K562 (cell line): Measurements from ENCODE around the gene PLCB3. TPM values are rescaled to one million over a fixed set of nuclear protein-coding genes. Genes with fewer than 3 reads are reported as not detected.

Source experiments
- BMI1 ChIP-seq: fragments of 150-350 bp; IDR thresholded peaks from 2 replicates; pipeline ENCODE4 v1.6.1; 2014; ENCODE audit warnings: low read length
- FOXM1 ChIP-seq, 2 experiments: fragments of 450-650 bp in 1 of 2; sonication (generic) in 1 of 2; formaldehyde crosslinking in 1 of 2; IDR thresholded peaks; 2 replicates each; pipeline versions ENCODE4 v1.6.1 to v1.9.0; 2017 to 2022; ENCODE audit warnings: low read depth in 2 of 2, mild to moderate bottlenecking in 2 of 2, missing genetic modification reagents in 1 of 2, moderate library complexity in 1 of 2
- MAFG ChIP-seq: fragments of 450-650 bp; conservative IDR thresholded peaks from 2 replicates; pipeline ENCODE4 v1.6.1; 2016; ENCODE audit warnings: missing genetic modification characterization, missing compliant biosample characterization
- MCM3 ChIP-seq: fragments of 450-650 bp; IDR thresholded peaks from 2 replicates; pipeline ENCODE4 v1.6.1; 2016
- POLR2AphosphoS5 ChIP-seq: IDR thresholded peaks from 2 replicates; pipeline ENCODE4 v1.6.1; 2011; ENCODE audit warnings: mild to moderate bottlenecking, low read depth, low read length, moderate library complexity; ENCODE audit not compliant: control insufficient read depth, insufficient read depth
- RBM22 ChIP-seq: fragments of 200-400 bp; formaldehyde crosslinking; IDR thresholded peaks from 2 replicates; pipeline ENCODE4 v1.6.1; 2018; ENCODE audit warnings: low read length, low read depth; ENCODE audit not compliant: poor library complexity, severe bottlenecking
- SMAD2 ChIP-seq: fragments of 150-350 bp; IDR thresholded peaks from 2 replicates; pipeline ENCODE4 v1.6.1; 2014; ENCODE audit warnings: low read depth, mild to moderate bottlenecking, low read length
- SNIP1 ChIP-seq: fragments of 450-650 bp; IDR thresholded peaks from 2 replicates; pipeline ENCODE4 v1.7.1; 2017; ENCODE audit warnings: low read depth, mild to moderate bottlenecking
- TFAM ChIP-seq: fragments of 250-450 bp; sonication (Bioruptor Pico); conservative IDR thresholded peaks from 2 replicates; pipeline ENCODE4 v1.5.0; 2021; ENCODE audit warnings: mild to moderate bottlenecking, moderate library complexity
- THRAP3 ChIP-seq: fragments of 450-650 bp; IDR thresholded peaks from 2 replicates; pipeline ENCODE4 v1.6.1; 2016; ENCODE audit warnings: mild to moderate bottlenecking, inconsistent platforms, borderline replicate concordance
- ZBTB8A ChIP-seq: fragments of 450-650 bp; IDR thresholded peaks from 2 replicates; pipeline ENCODE4 v1.6.1; 2018; ENCODE audit warnings: mild to moderate bottlenecking, moderate library complexity; ENCODE audit not compliant: partially characterized antibody
- ZFPM2 ChIP-seq: fragments of 250-450 bp; sonication (Bioruptor Pico); IDR thresholded peaks from 2 replicates; pipeline ENCODE4 v1.5.1; 2022; ENCODE audit warnings: mild to moderate bottlenecking
- ZNF143 ChIP-seq: sonication (generic); formaldehyde crosslinking; IDR thresholded peaks from 2 replicates; pipeline ENCODE4 v1.9.0; 2022; ENCODE audit warnings: mild to moderate bottlenecking, missing genetic modification reagents
- ZNF217 ChIP-seq: sonication (generic); formaldehyde crosslinking; IDR thresholded peaks from 2 replicates; pipeline ENCODE4 v1.8.0; 2022; ENCODE audit warnings: mild to moderate bottlenecking, missing genetic modification reagents
- ZNF224 ChIP-seq: sonication (generic); formaldehyde crosslinking; IDR thresholded peaks from 2 replicates; pipeline ENCODE4 v1.8.0; 2022; ENCODE audit warnings: mild to moderate bottlenecking, missing genetic modification reagents
- ZNF239 ChIP-seq: fragments of 250-450 bp; sonication (Bioruptor Pico); IDR thresholded peaks from 2 replicates; pipeline ENCODE4 v1.4.0; 2020; ENCODE audit warnings: mild to moderate bottlenecking
- ZNF589 ChIP-seq: fragments of 200-800 bp; sonication (Bioruptor generic); IDR thresholded peaks from 2 replicates; pipeline ENCODE4 v1.6.1; 2016; ENCODE audit warnings: low read depth, missing genetic modification characterization, missing compliant biosample characterization
- polyA plus RNA-seq, 8 experiments: library from polyadenylated mRNA; depleted of rRNA in 4 of 8; stranded (reverse) in 5 of 8; unstranded in 3 of 8; fragments of >200 nt; fragmentation: Nextera tagmentation in 2 of 8; fragmentation: Illumina TruSeq in 1 of 8; extraction: Ambion mirVana in 2 of 8; extraction: Trizol in 1 of 8; gene quantifications; 2 replicates each; pipeline versions ENCODE4 v1.2.1 to v1.2.3, GENCODE V29; 2011 to 2014; ENCODE audit warnings: inconsistent platforms in 1 of 8, missing spikeins in 1 of 8
- total RNA-seq, 7 experiments: library from RNA; depleted of rRNA in 6 of 7; stranded (reverse); fragments of >200 nt in 6 of 7; fragmentation: Illumina TruSeq in 2 of 7; extraction: Trizol in 2 of 7; gene quantifications; 2 replicates each; pipeline versions ENCODE4 v1.2.1 to v1.2.3, GENCODE V29; 2011 to 2021; ENCODE audit warnings: low replicate concordance in 1 of 7
- TF ChIP-seq, protein P1 (sequence below): fragments of 250-450 bp; sonication (Bioruptor Pico); IDR thresholded peaks from 2 replicates; pipeline ENCODE4 v1.5.1; 2021; ENCODE audit warnings: mild to moderate bottlenecking
- TF ChIP-seq, protein P2 (sequence below): fragments of 450-650 bp; IDR thresholded peaks from 2 replicates; pipeline ENCODE4 v1.6.1; 2018; ENCODE audit warnings: mild to moderate bottlenecking, low read depth; ENCODE audit not compliant: partially characterized antibody
- TF ChIP-seq, protein P3 (sequence below): IDR thresholded peaks from 3 replicates; pipeline ENCODE4 v1.6.1; 2011; ENCODE audit warnings: borderline replicate concordance, mild to moderate bottlenecking; ENCODE audit not compliant: insufficient read length, insufficient read depth
- TF ChIP-seq, protein P4 (sequence below): fragments of 450-650 bp; IDR thresholded peaks from 2 replicates; pipeline ENCODE4 v1.6.1; 2018; ENCODE audit not compliant: partially characterized antibody

PLCB3 gene
- total and polyA plus RNA-seq, 9 of the 15 experiments (the other 6 are each of a cell fraction or from before 2014, with no cell fraction given) = 0.31 to 44.8 (median 14.6) TPM

DNA sequence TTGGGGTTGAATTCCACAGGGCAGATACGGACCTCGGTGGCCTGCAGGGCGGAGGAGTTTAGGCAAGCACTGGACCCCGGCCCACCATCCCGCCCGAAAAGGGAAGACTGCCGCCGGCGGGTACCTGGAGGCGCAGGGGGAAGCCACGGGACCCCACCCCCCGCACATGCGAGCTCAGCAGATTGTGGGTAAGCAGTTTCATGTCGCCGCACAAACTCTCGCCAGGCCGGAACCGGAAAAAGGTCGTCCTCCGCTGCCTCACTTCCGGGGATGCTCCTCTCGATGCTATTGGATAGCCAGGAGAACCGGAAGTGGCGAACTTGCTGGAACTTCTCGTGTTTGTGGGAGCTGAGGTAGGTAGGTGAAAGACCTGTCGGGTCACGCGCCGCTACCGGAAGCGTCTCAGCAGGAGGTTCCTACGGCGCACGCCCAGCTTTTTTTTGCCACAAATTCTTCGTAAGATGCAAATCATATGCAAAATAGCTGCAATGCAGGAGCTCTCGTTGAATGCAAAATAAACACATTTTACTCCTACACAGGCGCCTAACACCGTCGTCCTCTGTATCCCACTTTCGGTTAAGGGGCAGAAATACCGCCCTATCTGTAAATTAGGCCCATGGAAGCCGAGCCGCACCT, 66.1 kb downstream of the PLCB3 start, which contains the start of gene TRMT112 (continued):
- TF ChIP-seq ZNF217 (CRISPR knock-in tag) = no peak
- TF ChIP-seq ZFPM2 (CRISPR knock-in tag) = no peak
- TF ChIP-seq, protein P1, sequence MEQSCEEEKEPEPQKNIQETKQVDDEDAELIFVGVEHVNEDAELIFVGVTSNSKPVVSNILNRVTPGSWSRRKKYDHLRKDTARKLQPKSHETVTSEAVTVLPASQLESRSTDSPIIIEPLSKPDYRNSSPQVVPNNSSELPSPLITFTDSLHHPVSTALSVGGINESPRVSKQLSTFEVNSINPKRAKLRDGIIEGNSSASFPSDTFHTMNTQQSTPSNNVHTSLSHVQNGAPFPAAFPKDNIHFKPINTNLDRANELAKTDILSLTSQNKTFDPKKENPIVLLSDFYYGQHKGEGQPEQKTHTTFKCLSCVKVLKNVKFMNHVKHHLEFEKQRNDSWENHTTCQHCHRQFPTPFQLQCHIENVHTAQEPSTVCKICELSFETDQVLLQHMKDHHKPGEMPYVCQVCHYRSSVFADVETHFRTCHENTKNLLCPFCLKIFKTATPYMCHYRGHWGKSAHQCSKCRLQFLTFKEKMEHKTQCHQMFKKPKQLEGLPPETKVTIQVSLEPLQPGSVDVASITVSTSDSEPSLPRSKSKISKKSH = no peak
- no peak for TF ChIP-seq THRAP3
- TF ChIP-seq, protein P2, sequence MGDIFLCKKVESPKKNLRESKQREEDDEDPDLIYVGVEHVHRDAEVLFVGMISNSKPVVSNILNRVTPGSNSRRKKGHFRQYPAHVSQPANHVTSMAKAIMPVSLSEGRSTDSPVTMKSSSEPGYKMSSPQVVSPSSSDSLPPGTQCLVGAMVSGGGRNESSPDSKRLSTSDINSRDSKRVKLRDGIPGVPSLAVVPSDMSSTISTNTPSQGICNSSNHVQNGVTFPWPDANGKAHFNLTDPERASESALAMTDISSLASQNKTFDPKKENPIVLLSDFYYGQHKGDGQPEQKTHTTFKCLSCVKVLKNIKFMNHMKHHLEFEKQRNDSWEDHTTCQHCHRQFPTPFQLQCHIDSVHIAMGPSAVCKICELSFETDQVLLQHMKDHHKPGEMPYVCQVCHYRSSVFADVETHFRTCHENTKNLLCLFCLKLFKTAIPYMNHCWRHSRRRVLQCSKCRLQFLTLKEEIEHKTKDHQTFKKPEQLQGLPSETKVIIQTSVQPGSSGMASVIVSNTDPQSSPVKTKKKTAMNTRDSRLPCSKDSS = no peak
- TF ChIP-seq MAFG (tag) = peak; percentile 86
- TF ChIP-seq ZNF239 = no peak
- no peak for TF ChIP-seq BMI1
- no peak for TF ChIP-seq ZNF589 (CRISPR knock-in tag)
- no peak for TF ChIP-seq MCM3
- TF ChIP-seq SMAD2 = no peak
- no peak for TF ChIP-seq TFAM (CRISPR knock-in tag)
- TF ChIP-seq, protein P3, sequence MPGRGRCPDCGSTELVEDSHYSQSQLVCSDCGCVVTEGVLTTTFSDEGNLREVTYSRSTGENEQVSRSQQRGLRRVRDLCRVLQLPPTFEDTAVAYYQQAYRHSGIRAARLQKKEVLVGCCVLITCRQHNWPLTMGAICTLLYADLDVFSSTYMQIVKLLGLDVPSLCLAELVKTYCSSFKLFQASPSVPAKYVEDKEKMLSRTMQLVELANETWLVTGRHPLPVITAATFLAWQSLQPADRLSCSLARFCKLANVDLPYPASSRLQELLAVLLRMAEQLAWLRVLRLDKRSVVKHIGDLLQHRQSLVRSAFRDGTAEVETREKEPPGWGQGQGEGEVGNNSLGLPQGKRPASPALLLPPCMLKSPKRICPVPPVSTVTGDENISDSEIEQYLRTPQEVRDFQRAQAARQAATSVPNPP = no peak
- TF ChIP-seq ZNF224 = no peak
- TF ChIP-seq ZBTB8A = no peak
- TF ChIP-seq ZNF143 (CRISPR knock-in tag) = peak; percentile 52; the same call in 1 of the 2 replicates
- TF ChIP-seq SNIP1 = no peak
- TF ChIP-seq, protein P4, sequence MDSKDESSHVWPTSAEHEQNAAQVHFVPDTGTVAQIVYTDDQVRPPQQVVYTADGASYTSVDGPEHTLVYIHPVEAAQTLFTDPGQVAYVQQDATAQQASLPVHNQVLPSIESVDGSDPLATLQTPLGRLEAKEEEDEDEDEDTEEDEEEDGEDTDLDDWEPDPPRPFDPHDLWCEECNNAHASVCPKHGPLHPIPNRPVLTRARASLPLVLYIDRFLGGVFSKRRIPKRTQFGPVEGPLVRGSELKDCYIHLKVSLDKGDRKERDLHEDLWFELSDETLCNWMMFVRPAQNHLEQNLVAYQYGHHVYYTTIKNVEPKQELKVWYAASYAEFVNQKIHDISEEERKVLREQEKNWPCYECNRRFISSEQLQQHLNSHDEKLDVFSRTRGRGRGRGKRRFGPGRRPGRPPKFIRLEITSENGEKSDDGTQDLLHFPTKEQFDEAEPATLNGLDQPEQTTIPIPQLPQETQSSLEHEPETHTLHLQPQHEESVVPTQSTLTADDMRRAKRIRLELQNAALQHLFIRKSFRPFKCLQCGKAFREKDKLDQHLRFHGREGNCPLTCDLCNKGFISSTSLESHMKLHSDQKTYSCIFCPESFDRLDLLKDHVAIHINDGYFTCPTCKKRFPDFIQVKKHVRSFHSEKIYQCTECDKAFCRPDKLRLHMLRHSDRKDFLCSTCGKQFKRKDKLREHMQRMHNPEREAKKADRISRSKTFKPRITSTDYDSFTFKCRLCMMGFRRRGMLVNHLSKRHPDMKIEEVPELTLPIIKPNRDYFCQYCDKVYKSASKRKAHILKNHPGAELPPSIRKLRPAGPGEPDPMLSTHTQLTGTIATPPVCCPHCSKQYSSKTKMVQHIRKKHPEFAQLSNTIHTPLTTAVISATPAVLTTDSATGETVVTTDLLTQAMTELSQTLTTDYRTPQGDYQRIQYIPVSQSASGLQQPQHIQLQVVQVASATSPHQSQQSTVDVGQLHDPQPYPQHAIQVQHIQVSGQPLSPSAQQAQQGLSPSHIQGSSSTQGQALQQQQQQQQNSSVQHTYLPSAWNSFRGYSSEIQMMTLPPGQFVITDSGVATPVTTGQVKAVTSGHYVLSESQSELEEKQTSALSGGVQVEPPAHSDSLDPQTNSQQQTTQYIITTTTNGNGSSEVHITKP = no peak
- peak; percentile 52; the same call in 1 of the 2 replicates for TF ChIP-seq POLR2AphosphoS5
- TF ChIP-seq FOXM1 (IDR thresholded peaks at IDR 0.05; ENCODE audit: low read depth) = no peak
- TF ChIP-seq FOXM1 (CRISPR knock-in tag; IDR thresholded peaks at IDR 0.05; ENCODE audit: low read depth) = no peak
- peak; percentile 47 for TF ChIP-seq RBM22
